ENCODE measurements around the gene POLN.

Gene POLN

GRCh38 chr4:2079006-2079405 is 162.9 kb downstream of the POLN start:
- no peak for TF ChIP-seq CTCF (conservative IDR thresholded peaks at IDR 0.05)
- no peak overlapping the region for H3K27ac ChIP-seq

- no peak for TF ChIP-seq CTCF (conservative IDR thresholded peaks at IDR 0.05)
- no peak overlapping the region for H3K27ac ChIP-seq
These were observed 163.3 kb downstream of the POLN start for GRCh38 chr4:2078584-2078983.

GRCh38 chr4:2077537-2078460 is 164.1 kb downstream of the POLN start:
- no peak overlapping the region for H3K27ac ChIP-seq
- TF ChIP-seq CTCF (conservative IDR thresholded peaks at IDR 0.05), result no peak

- TF ChIP-seq CTCF (conservative IDR thresholded peaks at IDR 0.05), result no peak
- no peak overlapping the region for H3K27ac ChIP-seq
These were observed 164.9 kb downstream of the POLN start for GRCh38 chr4:2076908-2077536.

- TF ChIP-seq CTCF (conservative IDR thresholded peaks at IDR 0.05), result no peak
- H3K27ac ChIP-seq, result no peak overlapping the region
These were observed 165.7 kb downstream of the POLN start for GRCh38 chr4:2075987-2076907.

GRCh38 chr4:2075171-2075986 is 166.5 kb downstream of the POLN start:
- no peak for TF ChIP-seq CTCF (conservative IDR thresholded peaks at IDR 0.05)

More at GRCh38 chr4:2075171-2075986, 166.5 kb downstream of the POLN start:
- H3K27ac ChIP-seq, result no peak overlapping the region
